ENCODE results near the gene FRMD4B.

FRMD4B gene

GRCh38 chr3:69299344-69299743 is 86.5 kb downstream of the FRMD4B start:
- H3K4me1 ChIP-seq (ENCODE audit: insufficient read depth, low read length), result no peaks in the 10 kb centered on the region
- H4K20me1 ChIP-seq (ENCODE audit: insufficient read depth, low read length), result no peaks in the 10 kb centered on the region
- H3K9me3 ChIP-seq (ENCODE audit: insufficient read depth, low read length, severe bottlenecking), result no peaks in the 10 kb centered on the region
- H2AFZ ChIP-seq (ENCODE audit: low read depth, low read length), result no peak overlapping the region
- no peak overlapping the region for H3K9ac ChIP-seq (ENCODE audit: low read depth, low read length)
- no peaks in the 10 kb centered on the region for H3K27me3 ChIP-seq (ENCODE audit: insufficient read depth, low read length, poor library complexity)
- ATAC-seq (ENCODE audit: insufficient read depth, low read depth), result no peak
- H3K4me3 ChIP-seq (ENCODE audit: low read depth in 1 of 2, low read length in 2 of 2), result no peak overlapping the region
- no peak overlapping the region for H3K4me2 ChIP-seq (ENCODE audit: insufficient read depth, low read length)
- no peaks in the 10 kb centered on the region for H3K79me2 ChIP-seq (ENCODE audit: insufficient read depth, low read length)
- no peak for DNase-seq
- H3K36me3 ChIP-seq (ENCODE audit: insufficient read depth, low read length), result peaks cover 74% of the 10 kb centered on the region
- no peak for TF ChIP-seq CTCF (IDR thresholded peaks at IDR 0.05; ENCODE audit: borderline replicate concordance, extremely low read depth, low read length, poor library complexity, severe bottlenecking)
- TF ChIP-seq EZH2 (IDR thresholded peaks at IDR 0.05; ENCODE audit: borderline replicate concordance, low read depth, low read length, severe bottlenecking), result no peak
- H3K27ac ChIP-seq (ENCODE audit: low read length), result no peak overlapping the region

GRCh38 chr3:69297501-69297900 is 88.4 kb downstream of the FRMD4B start:
- no peak overlapping the region for H3K9ac ChIP-seq (ENCODE audit: low read depth, low read length)
- H3K79me2 ChIP-seq (ENCODE audit: insufficient read depth, low read length), result no peaks in the 10 kb centered on the region
- DNase-seq (no peak), ATAC-seq (ENCODE audit: insufficient read depth, low read depth) (no peak)
- no peaks in the 10 kb centered on the region for H3K9me3 ChIP-seq (ENCODE audit: insufficient read depth, low read length, severe bottlenecking)
- no peak overlapping the region for H3K4me2 ChIP-seq (ENCODE audit: insufficient read depth, low read length)
- peaks cover 71% of the 10 kb centered on the region for H3K36me3 ChIP-seq (ENCODE audit: insufficient read depth, low read length)
- H3K4me3 ChIP-seq (ENCODE audit: low read depth in 1 of 2, low read length in 2 of 2), result no peak overlapping the region
- TF ChIP-seq CTCF (IDR thresholded peaks at IDR 0.05; ENCODE audit: borderline replicate concordance, extremely low read depth, low read length, poor library complexity, severe bottlenecking) (no peak), EZH2 (IDR thresholded peaks at IDR 0.05; ENCODE audit: borderline replicate concordance, low read depth, low read length, severe bottlenecking) (no peak)
- no peaks in the 10 kb centered on the region for H3K4me1 ChIP-seq (ENCODE audit: insufficient read depth, low read length)
- no peaks in the 10 kb centered on the region for H3K27me3 ChIP-seq (ENCODE audit: insufficient read depth, low read length, poor library complexity)
- no peaks in the 10 kb centered on the region for H4K20me1 ChIP-seq (ENCODE audit: insufficient read depth, low read length)
- H2AFZ ChIP-seq (ENCODE audit: low read depth, low read length), result no peak overlapping the region
- H3K27ac ChIP-seq (ENCODE audit: low read length), result no peak overlapping the region

- Histone ChIP-seq H3K9me3 (ENCODE audit: insufficient read depth, low read length, severe bottlenecking) (no peaks in the 10 kb centered on the region), H3K9ac (ENCODE audit: low read depth, low read length) (no peak overlapping the region), H3K27ac (ENCODE audit: low read length) (no peak overlapping the region), H3K27me3 (ENCODE audit: insufficient read depth, low read length, poor library complexity) (no peaks in the 10 kb centered on the region), H3K4me2 (ENCODE audit: insufficient read depth, low read length) (no peak overlapping the region), H3K79me2 (ENCODE audit: insufficient read depth, low read length) (no peaks in the 10 kb centered on the region), H3K4me1 (ENCODE audit: insufficient read depth, low read length) (no peaks in the 10 kb centered on the region), H4K20me1 (ENCODE audit: insufficient read depth, low read length) (no peaks in the 10 kb centered on the region), H3K36me3 (ENCODE audit: insufficient read depth, low read length) (peaks cover 67% of the 10 kb centered on the region), H2AFZ (ENCODE audit: low read depth, low read length) (no peak overlapping the region), H3K4me3 (ENCODE audit: low read depth in 1 of 2, low read length in 2 of 2) (no peak overlapping the region)
- DNase-seq (no peak), ATAC-seq (ENCODE audit: insufficient read depth, low read depth) (no peak)
- no peak for TF ChIP-seq CTCF (IDR thresholded peaks at IDR 0.05; ENCODE audit: borderline replicate concordance, extremely low read depth, low read length, poor library complexity, severe bottlenecking)
- no peak for TF ChIP-seq EZH2 (IDR thresholded peaks at IDR 0.05; ENCODE audit: borderline replicate concordance, low read depth, low read length, severe bottlenecking)
Observed at GRCh38 chr3:69296995-69297394, 88.9 kb downstream of the FRMD4B start.

All from DND-41 (cell line).